Measurements from ENCODE around the gene NDUFA5. TPM values are rescaled to one million over a fixed set of nuclear protein-coding genes. Genes with fewer than 3 reads are reported as not detected.

NDUFA5 gene
- total RNA-seq, result 81.5 TPM

GRCh38 chr7:123557398-123558288 lies at the start of gene NDUFA5:
Gene NDUFA5 (minus strand): TSS chr7:123557818. CDS start chr7:123557795, 23 bp downstream.
- peak; percentile 98 for DNase-seq (ENCODE audit: low spot score)

DNA sequence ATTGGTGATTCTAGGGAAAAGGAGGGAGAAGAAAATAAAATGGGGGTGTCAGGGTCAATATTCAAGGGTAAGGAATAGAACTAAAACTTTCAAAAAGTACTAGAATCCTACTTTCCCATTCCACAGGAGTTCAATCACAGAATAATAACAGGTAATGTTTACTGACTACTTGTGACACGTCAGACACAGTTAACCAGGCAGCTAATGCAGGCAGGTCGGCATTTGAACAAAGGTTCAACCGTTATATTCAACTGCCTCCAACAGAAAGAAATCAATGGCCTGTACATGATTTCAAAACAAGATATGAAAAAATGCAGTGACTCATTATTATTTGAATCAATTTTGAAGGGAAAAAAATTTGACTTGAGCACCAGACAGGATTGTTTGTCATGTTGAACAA lies 47.1 kb upstream of the NDUFA5 start:
- no peak for DNase-seq (ENCODE audit: low spot score)

DNA sequence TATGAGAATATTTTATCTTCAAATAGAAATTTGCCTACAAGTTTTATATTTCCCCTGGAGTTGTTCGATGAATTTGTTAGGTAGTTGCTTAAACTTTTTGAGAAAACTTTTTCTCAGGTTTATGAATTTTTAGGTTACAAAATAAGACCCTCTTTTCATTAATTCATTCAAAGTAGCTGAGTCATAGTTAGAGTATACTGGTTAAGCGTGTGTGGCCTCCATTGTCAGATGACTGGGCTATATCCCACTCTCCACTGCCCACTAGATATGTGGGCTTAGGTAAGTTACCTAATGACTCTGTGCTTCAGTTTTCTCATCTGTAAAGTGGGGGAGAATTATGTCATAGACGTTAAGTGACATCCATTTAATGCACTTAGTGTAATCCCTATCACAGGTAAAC lies 45.0 kb upstream of the NDUFA5 start:
- DNase-seq (ENCODE audit: low spot score), result no peak

DNA sequence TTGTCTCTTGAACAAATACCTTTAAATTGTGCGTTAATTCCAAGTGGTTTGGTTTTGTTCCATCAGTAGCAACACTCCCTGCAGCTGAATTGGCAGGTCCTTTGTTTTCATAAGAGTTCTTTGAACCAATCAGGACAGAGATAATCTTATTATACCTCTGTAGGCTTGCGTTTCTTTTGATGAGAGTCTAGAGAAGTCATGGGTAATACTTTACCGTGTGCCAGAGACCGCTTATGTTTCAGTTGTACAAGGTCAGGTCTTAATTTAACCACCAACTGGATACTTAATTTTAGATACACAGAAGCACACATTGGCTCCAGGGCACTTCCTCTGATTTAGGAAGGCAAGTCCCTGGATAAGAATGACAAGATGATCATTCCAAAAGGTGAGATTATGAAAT lies 43.9 kb upstream of the NDUFA5 start, which contains the start of gene ASB15:
Gene ASB15 (plus strand): TSS at position 292 of the 400 bp plus-strand sequence. CDS start 12,682 bp downstream, outside the sequence.
- no peak for DNase-seq (ENCODE audit: low spot score)

DNA sequence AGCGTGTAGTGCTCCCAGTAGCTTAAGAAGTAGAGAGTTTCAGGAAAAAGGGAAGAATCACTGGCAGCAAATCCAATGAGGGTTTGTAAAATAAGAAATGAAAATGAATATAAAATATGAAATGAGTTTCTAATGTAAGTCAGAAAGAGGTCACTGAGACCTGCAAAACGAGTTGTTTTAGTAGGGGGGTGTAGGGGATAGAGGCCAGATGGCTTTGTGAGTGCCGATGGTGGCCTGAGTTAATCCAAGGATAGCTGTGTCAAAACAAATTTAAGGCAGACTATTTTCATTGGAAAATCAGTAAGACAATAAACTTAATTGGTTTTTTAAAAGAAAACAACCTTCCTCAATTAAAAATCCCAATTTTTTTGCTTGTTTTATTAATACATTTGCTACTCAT lies 43.3 kb upstream of the NDUFA5 start:
- no peak for DNase-seq (ENCODE audit: low spot score)

- no peak for DNase-seq (ENCODE audit: low spot score)
These were observed 42.1 kb upstream of the NDUFA5 start for GRCh38 chr7:123599766-123600165.

DNA sequence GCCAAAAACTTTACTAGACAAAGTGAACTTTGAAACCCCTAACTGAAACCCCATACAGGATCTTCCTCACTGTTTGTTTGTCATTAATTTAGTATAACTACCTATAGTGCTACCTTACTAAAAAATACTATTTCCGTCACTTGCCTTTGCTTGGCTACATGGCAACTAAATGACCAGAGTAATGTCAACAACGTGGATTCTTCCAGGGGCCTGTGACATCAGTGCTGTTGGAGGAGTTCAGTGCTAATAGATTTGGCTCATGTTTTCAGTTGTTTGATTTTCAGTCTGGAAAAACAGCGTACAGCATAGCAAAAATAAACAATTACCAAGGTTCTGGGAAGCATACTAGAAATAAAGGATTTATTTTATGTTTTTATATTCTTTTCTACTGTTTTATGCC lies 41.0 kb upstream of the NDUFA5 start:
- no peak for DNase-seq (ENCODE audit: low spot score)

DNA sequence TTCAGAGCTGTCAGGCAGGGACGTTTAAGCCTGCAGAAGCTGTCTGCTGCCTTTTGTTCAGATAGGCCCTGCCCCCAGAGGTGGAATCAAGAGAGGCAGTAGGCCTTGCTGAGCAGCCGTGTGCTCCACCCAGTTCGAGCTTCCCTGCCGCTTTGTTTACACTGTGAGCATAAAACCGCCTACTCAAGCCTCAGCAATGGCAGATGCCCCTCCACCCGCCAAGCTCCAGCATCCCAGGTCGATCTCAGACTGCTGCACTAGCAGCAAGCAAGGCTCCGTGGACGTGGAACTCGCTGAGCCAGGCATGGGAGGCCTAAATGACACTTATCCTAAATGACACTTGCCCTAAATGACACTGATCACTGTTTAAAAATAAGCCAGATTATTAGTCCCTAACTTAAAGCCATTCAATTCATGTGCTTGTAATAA lies 37.2 kb upstream of the NDUFA5 start:
- no peak for DNase-seq (ENCODE audit: low spot score)

DNA sequence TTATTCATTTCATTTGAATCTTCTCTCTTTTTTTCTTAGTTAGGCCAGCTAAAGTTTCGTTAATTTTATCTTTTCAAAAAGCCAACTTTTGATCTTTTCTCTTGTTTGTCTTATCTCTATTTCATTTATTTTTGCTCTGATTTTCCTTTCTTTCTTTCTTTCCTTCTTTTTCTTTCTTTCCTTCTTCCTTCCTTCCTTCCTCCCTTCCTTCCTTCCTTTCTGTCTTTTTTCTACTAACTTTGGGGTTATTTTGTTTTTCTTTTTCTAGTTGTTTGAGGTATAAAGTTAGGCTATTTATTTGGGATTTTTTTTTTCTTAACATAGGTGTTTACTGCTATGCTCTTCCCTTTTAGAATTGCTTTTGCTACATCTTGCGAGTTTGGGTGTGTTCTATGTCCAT lies 30.8 kb upstream of the NDUFA5 start:
- DNase-seq (ENCODE audit: low spot score), result no peak

DNA sequence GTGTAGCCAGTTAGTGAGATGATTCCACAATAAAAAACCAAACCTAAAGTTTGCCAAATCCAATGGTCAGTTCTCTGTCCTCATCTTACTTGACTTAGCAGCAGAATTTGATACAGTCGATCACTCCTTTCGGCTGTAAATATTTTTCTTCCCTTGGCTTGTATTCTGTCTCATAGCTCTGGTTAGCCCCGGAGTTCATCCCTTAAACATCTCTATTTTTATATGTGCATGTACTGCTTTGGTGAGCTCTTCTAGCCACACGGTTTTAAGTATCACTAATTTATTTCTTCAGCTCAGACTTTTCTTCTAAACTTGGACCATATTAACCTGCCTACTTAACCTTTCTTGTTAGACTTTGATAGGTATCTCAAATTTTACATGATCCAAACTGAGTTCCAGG lies 26.2 kb upstream of the NDUFA5 start:
- DNase-seq (ENCODE audit: low spot score), result no peak

- no peak for DNase-seq (ENCODE audit: low spot score)
These were observed 23.5 kb upstream of the NDUFA5 start for GRCh38 chr7:123581162-123581459.

DNA sequence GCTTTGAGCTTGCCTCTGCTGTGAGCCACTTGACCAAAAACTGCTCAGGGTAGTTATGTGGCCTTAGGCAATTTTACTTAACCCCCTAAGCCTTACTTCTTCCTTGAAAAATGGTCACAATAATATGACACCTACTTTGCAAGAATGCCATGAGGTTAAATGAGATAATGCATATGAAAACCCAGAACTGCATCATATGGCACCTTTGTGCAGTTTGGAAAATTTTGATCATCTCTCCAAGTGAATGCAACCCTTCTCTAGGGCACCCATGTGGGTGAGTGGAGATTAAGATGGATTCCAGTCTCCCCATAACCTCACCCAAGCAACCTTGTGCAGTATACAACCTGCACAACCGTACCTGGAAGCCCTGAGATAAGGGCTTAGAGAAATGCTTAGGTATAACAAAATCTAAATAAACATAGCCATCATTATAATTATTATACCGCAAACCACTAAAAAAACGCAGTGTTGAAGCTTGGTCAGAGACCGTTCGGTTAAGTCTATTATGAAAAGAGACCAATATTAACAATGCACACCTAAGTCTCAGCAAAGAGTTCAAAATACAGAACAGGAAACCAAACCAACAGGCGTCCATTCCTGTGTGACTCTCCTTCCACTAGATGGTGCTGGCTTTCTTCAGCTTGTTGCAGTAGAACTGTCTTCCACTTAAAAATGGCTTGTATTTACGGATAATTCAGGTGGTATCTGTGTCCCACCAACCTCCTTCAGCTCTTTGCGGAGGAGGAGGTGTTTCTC lies 23.0 kb upstream of the NDUFA5 start:
- DNase-seq (ENCODE audit: low spot score), result no peak

DNA sequence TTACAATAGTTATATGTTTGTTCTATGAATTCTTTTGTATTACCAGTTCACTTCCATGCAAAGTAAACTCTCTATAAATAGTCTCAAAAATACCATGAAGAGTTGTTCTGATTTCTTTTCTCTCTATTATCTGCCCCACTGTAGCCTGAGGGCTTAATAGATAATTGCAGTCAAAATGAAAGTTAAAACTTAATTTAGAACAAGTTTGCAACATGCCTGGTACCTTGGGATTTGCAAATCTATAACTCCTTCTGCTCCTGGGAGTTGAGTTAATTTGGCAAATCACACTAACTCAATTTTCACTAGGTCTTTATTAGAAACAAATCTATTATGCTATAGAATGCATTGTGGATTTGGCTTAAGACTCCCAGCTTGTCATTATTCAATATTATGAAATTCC lies 21.8 kb upstream of the NDUFA5 start:
- no peak for DNase-seq (ENCODE audit: low spot score)

GRCh38 chr7:123573896-123574467 lies 16.4 kb upstream of the NDUFA5 start:
- no peak for DNase-seq (ENCODE audit: low spot score)

DNA sequence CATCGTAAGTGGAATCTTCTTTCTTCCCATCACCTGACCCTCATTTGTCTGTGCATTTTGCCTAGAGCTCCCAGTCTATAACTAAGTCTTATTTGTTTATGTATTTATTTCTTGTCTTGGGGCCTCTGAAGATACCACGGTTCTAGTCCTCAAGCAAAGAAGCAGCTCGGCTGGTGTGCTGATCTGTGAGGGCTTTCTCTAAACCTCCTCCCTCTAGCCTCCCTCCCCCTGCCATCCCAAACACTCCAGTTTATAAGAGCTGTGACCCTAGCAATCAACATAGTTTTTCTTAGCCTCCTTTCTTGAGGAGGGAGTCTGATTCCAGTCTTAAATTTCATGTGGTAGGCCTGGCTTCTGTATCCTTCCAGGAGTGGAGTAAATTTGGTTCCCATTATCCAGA lies 15.7 kb upstream of the NDUFA5 start:
- no peak for DNase-seq (ENCODE audit: low spot score)

- no peak for DNase-seq (ENCODE audit: low spot score)
These were observed 14.1 kb upstream of the NDUFA5 start for GRCh38 chr7:123571684-123572083.

DNA sequence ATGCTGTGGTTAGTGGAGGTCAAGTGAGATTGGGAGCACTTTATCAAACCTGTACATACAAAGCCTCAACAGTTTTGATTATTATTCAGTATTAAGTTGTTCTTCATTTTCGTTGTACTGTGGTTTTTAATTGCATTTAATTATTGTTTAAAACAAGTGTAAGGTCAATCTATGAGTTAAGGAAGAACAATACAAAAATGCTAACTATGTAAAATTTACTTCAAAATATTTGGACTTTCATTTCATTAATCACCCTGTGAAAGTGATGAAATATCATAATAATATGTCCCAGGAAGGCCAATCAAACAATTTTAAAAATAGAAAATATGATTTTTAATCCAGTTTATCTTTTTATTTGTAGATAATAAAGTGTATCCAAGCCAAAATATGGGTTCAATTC lies 13.6 kb upstream of the NDUFA5 start:
- DNase-seq (ENCODE audit: low spot score), result no peak

DNA sequence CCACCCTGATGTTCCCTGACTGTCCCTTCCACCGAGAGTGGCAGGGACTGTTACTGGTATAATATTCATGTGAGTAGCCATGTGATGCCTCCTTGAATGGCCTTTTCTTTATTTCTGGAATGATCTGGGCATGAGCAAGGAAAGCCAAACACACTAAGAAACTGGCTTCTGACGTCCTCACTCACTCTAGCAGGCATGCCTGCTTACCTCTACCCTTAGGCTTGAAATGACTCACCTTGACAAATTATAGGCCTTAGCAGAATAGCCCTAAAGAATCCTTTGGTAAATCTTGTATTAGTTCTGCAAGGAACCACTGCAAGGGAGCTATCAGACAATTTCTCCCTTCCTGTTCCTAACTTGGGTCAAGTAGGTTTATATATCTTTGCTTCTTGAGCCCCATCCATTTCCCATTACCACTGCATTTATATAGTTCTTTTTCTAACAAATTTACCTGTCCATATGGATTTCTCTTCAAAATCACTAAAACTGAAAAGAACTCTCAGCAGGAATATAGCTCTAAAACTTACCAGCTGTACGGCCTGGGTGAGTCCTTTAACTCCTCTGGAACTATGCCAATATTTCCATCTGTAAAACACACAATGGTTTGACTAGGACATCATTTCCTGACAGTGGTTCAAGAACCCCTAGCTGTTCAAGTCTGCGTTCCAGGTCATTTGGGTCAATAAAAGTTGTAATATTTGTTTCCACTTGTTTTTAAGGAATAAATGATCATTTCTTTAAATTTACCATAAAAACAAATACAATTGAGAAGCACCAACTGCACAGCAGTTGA lies 13.0 kb upstream of the NDUFA5 start:
- no peak for DNase-seq (ENCODE audit: low spot score)

GRCh38 chr7:123569352-123570010 lies 11.9 kb upstream of the NDUFA5 start:
- DNase-seq (ENCODE audit: low spot score), result no peak

DNA sequence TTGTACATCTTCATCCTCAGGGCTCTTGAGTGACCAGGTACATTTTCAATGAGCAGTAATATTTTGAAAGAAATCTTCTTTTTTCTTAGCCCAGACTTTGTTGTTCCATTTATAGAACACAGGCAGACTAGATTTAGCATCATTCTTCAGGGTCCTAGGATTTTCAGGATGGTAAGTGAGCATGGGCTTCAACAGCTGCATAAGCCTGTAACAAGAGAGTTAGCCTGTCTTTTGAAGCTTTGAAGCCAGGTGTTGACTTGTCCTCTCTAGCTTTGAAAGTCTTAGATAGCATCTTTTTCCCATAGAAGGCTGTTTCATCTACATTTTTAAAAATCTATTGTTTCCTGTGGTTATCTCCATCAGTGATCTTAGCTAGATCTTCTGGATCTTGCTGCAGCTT lies 4.5 kb upstream of the NDUFA5 start:
- DNase-seq (ENCODE audit: low spot score), result no peak

DNA sequence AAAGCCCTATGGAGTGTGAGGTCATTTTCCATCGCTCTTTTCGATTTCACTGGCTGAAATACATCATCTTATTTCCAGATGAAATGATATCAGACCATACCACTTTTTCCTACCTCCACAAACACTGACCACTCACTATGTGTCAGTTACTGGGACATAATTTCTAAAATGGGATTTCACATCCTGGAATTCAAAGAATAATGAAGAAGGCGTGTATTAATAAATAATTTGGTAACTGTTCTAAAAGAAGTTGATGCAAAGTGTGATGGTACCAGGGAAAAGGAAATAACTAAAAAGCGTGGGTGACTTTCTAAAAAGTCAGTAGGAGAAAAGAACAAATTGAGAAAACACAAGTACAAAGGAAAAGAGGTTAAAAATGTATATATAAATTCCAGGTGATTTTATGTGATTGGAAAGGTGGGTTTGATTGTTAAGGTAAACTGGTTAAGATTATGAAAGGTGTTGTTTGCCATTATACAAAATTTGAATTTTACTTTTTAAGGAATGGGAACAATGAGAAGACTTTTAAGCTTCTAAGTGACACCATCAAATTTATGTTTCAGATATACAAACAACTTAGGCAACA lies 764 bp upstream of the NDUFA5 start:
- no peak for DNase-seq (ENCODE audit: low spot score)
